ENCODE measurements around the gene ABCA13.

DNA sequence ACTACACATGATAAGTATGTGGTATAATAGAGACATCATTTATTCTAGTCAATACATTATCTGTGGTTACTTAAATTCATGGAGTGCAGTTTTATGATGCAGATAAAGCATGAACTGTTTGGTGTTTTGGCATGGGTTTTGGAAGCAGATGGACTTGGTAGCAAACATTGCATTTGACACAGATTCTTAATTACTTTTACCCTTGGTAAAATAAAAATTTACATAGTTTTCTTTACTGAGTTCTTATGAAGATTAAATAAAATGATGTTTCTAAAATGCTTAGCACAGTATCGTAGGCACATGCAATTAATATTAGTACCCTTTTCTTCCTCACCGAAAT lies 92.0 kb downstream of the ABCA13 start:
- TF ChIP-seq, protein P1, sequence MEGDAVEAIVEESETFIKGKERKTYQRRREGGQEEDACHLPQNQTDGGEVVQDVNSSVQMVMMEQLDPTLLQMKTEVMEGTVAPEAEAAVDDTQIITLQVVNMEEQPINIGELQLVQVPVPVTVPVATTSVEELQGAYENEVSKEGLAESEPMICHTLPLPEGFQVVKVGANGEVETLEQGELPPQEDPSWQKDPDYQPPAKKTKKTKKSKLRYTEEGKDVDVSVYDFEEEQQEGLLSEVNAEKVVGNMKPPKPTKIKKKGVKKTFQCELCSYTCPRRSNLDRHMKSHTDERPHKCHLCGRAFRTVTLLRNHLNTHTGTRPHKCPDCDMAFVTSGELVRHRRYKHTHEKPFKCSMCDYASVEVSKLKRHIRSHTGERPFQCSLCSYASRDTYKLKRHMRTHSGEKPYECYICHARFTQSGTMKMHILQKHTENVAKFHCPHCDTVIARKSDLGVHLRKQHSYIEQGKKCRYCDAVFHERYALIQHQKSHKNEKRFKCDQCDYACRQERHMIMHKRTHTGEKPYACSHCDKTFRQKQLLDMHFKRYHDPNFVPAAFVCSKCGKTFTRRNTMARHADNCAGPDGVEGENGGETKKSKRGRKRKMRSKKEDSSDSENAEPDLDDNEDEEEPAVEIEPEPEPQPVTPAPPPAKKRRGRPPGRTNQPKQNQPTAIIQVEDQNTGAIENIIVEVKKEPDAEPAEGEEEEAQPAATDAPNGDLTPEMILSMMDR (IDR thresholded peaks at IDR 0.05): no peak
- no peak for TF ChIP-seq POLR2A (IDR thresholded peaks at IDR 0.05)
